ENCODE results near the gene RPS6KA2.

RPS6KA2 gene

DNA sequence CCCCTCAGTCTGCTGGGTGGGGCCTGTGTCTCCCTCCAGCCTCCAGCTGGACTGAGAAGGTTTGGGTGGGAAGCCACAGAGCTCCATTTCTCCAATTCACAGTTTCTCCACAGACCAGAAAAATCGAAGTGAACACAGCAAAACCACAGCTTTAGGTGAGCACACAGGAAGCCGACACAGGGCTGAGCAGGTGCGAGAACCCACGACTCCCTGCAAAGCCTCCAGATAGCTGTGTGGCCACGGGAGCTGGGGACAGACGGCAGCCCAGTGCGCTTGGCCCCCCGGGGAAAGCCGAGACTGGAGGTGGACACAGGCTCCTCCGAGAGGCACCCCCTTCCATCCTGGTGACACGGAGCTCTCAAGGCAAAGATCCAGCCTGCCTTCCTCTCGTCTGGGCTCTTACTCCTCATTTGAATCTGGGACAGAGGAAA, 215.3 kb downstream of the RPS6KA2 start:
- Histone ChIP-seq H3K27ac (no peak overlapping the region), H3K4me3 (ENCODE audit: low read depth, low read length) (no peak overlapping the region), H3K9me3 (ENCODE audit: severe bottlenecking) (no peaks in the 10 kb centered on the region), H3K27me3 (ENCODE audit: insufficient read depth, low read depth, severe bottlenecking) (no peaks in the 10 kb centered on the region), H3K36me3 (no peaks in the 10 kb centered on the region)
- TF ChIP-seq CTCF (IDR thresholded peaks at IDR 0.05; ENCODE audit: low read depth, low read length), result no peak
- DNase-seq, result no peak

DNA sequence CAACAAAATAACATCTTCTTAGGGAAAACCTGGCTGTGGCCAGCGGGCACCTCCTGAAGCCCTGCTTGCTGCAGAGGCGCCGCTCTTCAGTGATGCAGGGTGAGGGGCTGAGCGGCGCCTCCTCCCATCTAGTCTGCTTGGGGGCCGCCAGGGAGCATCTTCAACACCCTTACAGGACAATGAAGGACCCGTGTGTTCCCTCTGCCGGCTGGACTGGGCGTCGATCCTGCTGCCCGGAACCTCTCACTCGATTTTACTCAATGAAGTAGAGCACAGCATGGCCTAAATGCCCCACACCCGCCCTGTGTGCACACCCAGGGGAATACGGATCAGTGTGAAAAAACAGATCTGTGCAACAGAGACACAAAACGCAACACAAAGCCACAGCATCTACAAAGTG, 215.8 kb downstream of the RPS6KA2 start:
- H3K27ac ChIP-seq, result no peak overlapping the region
- no peak for DNase-seq
- no peaks in the 10 kb centered on the region for H3K36me3 ChIP-seq
- no peaks in the 10 kb centered on the region for H3K27me3 ChIP-seq (ENCODE audit: insufficient read depth, low read depth, severe bottlenecking)
- no peaks in the 10 kb centered on the region for H3K9me3 ChIP-seq (ENCODE audit: severe bottlenecking)
- TF ChIP-seq CTCF (IDR thresholded peaks at IDR 0.05; ENCODE audit: low read depth, low read length), result no peak
- H3K4me3 ChIP-seq (ENCODE audit: low read depth, low read length), result no peak overlapping the region

DNA sequence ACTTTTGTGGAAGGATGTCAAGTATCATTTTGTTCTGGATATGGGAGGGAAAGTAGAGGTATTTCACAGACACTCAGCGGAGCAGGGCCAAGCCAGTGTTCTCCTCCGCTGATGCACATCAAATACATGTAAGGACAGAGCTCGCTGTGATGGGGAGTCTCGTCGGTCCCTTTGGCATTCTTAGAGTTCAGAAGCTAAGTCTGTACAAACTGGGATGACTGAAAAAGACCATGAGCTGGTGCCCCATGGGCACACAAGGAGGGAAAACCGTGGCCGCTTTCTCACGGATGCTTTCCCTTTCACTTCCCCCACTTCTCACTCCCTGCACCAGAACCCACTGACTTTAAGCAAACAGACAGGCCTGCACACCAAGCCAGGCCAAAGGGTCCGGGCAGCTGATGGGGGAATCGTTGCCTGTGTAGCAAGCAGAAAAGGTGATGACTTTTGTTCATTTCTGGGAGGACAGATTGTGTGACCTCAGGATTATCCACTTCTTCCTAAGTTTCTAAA, 216.6 kb downstream of the RPS6KA2 start:
- no peaks in the 10 kb centered on the region for H3K9me3 ChIP-seq (ENCODE audit: severe bottlenecking)
- no peak for TF ChIP-seq CTCF (IDR thresholded peaks at IDR 0.05; ENCODE audit: low read depth, low read length)
- no peaks in the 10 kb centered on the region for H3K36me3 ChIP-seq
- no peak overlapping the region for H3K4me3 ChIP-seq (ENCODE audit: low read depth, low read length)
- H3K27me3 ChIP-seq (ENCODE audit: insufficient read depth, low read depth, severe bottlenecking), result no peaks in the 10 kb centered on the region
- no peak overlapping the region for H3K27ac ChIP-seq
- DNase-seq, result no peak

GRCh38 chr6:166408936-166409755, 217.9 kb downstream of the RPS6KA2 start:
- Histone ChIP-seq H3K9me3 (ENCODE audit: severe bottlenecking) (no peaks in the 10 kb centered on the region), H3K4me3 (ENCODE audit: low read depth, low read length) (no peak overlapping the region), H3K27ac (no peak overlapping the region), H3K27me3 (ENCODE audit: insufficient read depth, low read depth, severe bottlenecking) (no peaks in the 10 kb centered on the region), H3K36me3 (no peaks in the 10 kb centered on the region)
- no peak for TF ChIP-seq CTCF (IDR thresholded peaks at IDR 0.05; ENCODE audit: low read depth, low read length)
- DNase-seq, result no peak

DNA sequence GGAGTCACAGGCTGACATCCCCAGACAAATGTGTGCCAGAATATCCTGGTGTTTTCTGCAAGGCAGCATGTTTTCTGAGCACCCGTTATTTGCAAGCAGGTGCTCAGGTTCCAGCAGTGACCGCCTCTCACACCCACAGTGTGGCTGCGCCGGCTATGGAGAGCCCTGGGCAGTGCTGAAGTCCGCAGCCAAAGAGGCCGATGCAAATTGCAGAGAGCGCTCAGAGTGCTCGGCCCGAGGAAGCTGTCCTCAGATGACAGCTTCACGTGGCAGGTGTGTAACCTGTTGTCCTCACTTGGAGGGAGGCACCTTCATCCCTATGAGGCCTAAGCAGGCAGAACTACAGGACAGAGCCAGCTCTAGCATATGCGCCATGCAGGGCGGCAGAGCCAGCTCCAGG, 220.9 kb downstream of the RPS6KA2 start:
- Histone ChIP-seq H3K27me3 (ENCODE audit: insufficient read depth, low read depth, severe bottlenecking) (no peaks in the 10 kb centered on the region), H3K27ac (no peak overlapping the region), H3K4me3 (ENCODE audit: low read depth, low read length) (no peak overlapping the region), H3K36me3 (no peaks in the 10 kb centered on the region), H3K9me3 (ENCODE audit: severe bottlenecking) (no peaks in the 10 kb centered on the region)
- no peak for TF ChIP-seq CTCF (IDR thresholded peaks at IDR 0.05; ENCODE audit: low read depth, low read length)
- no peak for DNase-seq
